IMR-90 (cell line): ENCODE measurements around the gene GRAMD2B.

ENCODE experiments used
- BHLHE40 ChIP-seq: fragments of 150-350 bp; IDR thresholded peaks from 2 replicates; pipeline ENCODE4 v1.6.1; 2016; ENCODE audit warnings: mild to moderate bottlenecking, low read depth, low read length
- CEBPB ChIP-seq: IDR thresholded peaks from 2 replicates; pipeline ENCODE4 v1.6.1; 2012; ENCODE audit warnings: low read depth, low read length, improper control_type of control experiment
- CHD1 ChIP-seq: IDR thresholded peaks from 2 replicates; pipeline ENCODE4 v1.6.1; 2012; ENCODE audit warnings: low read depth, low read length, improper control_type of control experiment
- CTCF ChIP-seq: conservative IDR thresholded peaks from 2 replicates; pipeline ENCODE4 v1.5.1; 2012; ENCODE audit warnings: mild to moderate bottlenecking, low read depth, low read length, improper control_type of control experiment
- FOS ChIP-seq: fragments of 150-350 bp; IDR thresholded peaks from 2 replicates; pipeline ENCODE4 v1.6.1; 2016; ENCODE audit warnings: low read depth, low read length
- MAZ ChIP-seq: IDR thresholded peaks from 2 replicates; pipeline ENCODE4 v1.6.1; 2012; ENCODE audit warnings: low read depth, mild to moderate bottlenecking, low read length, improper control_type of control experiment, moderate library complexity, borderline replicate concordance
- MXI1 ChIP-seq: IDR thresholded peaks from 2 replicates; pipeline ENCODE4 v1.6.1; 2012; ENCODE audit warnings: low read depth, mild to moderate bottlenecking, low read length, moderate library complexity, borderline replicate concordance
- NFE2L2 ChIP-seq: fragments of 150-350 bp; IDR thresholded peaks from 2 replicates; pipeline ENCODE4 v1.6.1; 2016; ENCODE audit warnings: low read depth, mild to moderate bottlenecking, low read length
- POLR2A ChIP-seq: IDR thresholded peaks from 2 replicates; pipeline ENCODE4 v1.6.1; 2012; ENCODE audit warnings: mild to moderate bottlenecking, low read depth, low read length
- RCOR1 ChIP-seq: IDR thresholded peaks from 2 replicates; pipeline ENCODE4 v1.6.1; 2012; ENCODE audit warnings: mild to moderate bottlenecking, low read length, improper control_type of control experiment; ENCODE audit not compliant: insufficient replicate concordance
- RFX5 ChIP-seq: IDR thresholded peaks from 2 replicates; pipeline ENCODE4 v1.8.0; 2012; ENCODE audit warnings: low read depth, mild to moderate bottlenecking, low read length, moderate library complexity

GRCh38 chr5:126499853-126500342 lies 76.7 kb downstream of the GRAMD2B start:
- TF ChIP-seq POLR2A (no peak), BHLHE40 (no peak), CTCF (peak; percentile 45), CHD1 (no peak), NFE2L2 (no peak), CEBPB (no peak), RCOR1 (no peak), RFX5 (no peak), FOS (no peak), MXI1 (no peak), MAZ (no peak)
